PC-3 (cell line): Measurements from ENCODE around the gene NCDN.

ENCODE experiments used
- EZH2 ChIP-seq: fragments of 300-600 bp; sonication (generic); IDR thresholded peaks from one replicate; pipeline ENCODE4 v1.6.1; 2017; ENCODE audit warnings: antibody characterized with exemption, mild to moderate bottlenecking, low read length; ENCODE audit not compliant: unreplicated experiment
- EZH2phosphoT487 ChIP-seq: fragments of 300-600 bp; sonication (generic); IDR thresholded peaks from 2 replicates; pipeline ENCODE4 v1.6.1; 2018; ENCODE audit warnings: mild to moderate bottlenecking, antibody characterized with exemption, low read length, borderline replicate concordance
- TF ChIP-seq, protein P1 (sequence below): fragments of 300-600 bp; sonication (generic); conservative IDR thresholded peaks from 2 replicates; pipeline ENCODE4 v1.5.1; 2017; ENCODE audit warnings: antibody characterized with exemption, low read depth, mild to moderate bottlenecking, low read length

DNA sequence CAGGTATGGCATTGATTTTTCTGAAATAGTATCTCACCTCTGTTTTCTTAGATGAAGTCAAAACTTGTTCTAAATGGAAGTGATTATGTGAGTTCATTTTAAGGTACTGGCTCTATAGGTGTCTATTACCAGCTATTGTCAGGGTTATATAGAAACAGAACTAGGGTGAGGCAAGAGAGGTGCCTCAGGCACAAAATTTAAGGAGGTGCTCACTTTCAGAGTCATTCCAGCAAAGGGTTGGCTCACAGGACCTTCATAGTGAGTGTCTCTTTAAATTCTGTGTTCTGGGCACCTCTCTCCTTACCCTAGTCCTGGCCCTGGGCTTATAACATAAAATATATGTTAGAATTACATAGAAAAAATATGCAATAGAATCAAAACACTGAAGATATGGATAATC is 49.7 kb upstream of the NCDN start:
- TF ChIP-seq, protein P1, sequence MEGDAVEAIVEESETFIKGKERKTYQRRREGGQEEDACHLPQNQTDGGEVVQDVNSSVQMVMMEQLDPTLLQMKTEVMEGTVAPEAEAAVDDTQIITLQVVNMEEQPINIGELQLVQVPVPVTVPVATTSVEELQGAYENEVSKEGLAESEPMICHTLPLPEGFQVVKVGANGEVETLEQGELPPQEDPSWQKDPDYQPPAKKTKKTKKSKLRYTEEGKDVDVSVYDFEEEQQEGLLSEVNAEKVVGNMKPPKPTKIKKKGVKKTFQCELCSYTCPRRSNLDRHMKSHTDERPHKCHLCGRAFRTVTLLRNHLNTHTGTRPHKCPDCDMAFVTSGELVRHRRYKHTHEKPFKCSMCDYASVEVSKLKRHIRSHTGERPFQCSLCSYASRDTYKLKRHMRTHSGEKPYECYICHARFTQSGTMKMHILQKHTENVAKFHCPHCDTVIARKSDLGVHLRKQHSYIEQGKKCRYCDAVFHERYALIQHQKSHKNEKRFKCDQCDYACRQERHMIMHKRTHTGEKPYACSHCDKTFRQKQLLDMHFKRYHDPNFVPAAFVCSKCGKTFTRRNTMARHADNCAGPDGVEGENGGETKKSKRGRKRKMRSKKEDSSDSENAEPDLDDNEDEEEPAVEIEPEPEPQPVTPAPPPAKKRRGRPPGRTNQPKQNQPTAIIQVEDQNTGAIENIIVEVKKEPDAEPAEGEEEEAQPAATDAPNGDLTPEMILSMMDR: no peak
- TF ChIP-seq EZH2phosphoT487: no peak
- TF ChIP-seq EZH2: no peak
